Astrocyte (in vitro differentiated cells and primary cell): ENCODE measurements around the gene PI3.

Experiments used
- EZH2 ChIP-seq: IDR thresholded peaks from 2 replicates; pipeline ENCODE4 v1.6.1; 2012; ENCODE audit warnings: mild to moderate bottlenecking, low read length, inconsistent platforms; ENCODE audit not compliant: insufficient read depth
- TF ChIP-seq, protein P1 (sequence below): IDR thresholded peaks from 2 replicates; pipeline ENCODE4 v1.5.1; 2011; ENCODE audit warnings: low read depth, mild to moderate bottlenecking, inconsistent platforms, low read length, moderate library complexity; ENCODE audit not compliant: insufficient read depth

DNA sequence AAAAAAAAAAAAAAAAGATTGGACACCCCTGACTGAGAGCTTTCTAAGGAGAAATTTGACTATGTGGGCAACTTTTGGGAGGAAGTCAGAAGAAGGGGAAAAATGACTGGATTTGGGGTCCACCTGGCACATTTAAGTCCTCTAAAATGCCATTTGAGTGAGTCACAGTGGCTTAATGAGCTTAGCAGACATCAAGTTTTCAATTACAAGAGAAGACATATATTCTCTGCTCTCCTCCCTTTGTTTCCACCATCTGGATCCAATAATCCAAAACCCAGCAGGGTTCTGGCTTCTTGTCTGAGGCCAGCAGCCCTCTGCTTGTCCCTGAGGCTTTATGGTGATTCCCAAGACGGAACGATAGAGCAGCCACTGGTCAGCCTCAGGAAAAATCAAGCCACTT, 6.9 kb downstream of the PI3 start:
- TF ChIP-seq, protein P1, sequence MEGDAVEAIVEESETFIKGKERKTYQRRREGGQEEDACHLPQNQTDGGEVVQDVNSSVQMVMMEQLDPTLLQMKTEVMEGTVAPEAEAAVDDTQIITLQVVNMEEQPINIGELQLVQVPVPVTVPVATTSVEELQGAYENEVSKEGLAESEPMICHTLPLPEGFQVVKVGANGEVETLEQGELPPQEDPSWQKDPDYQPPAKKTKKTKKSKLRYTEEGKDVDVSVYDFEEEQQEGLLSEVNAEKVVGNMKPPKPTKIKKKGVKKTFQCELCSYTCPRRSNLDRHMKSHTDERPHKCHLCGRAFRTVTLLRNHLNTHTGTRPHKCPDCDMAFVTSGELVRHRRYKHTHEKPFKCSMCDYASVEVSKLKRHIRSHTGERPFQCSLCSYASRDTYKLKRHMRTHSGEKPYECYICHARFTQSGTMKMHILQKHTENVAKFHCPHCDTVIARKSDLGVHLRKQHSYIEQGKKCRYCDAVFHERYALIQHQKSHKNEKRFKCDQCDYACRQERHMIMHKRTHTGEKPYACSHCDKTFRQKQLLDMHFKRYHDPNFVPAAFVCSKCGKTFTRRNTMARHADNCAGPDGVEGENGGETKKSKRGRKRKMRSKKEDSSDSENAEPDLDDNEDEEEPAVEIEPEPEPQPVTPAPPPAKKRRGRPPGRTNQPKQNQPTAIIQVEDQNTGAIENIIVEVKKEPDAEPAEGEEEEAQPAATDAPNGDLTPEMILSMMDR: no peak
- no peak for TF ChIP-seq EZH2
